OCI-LY3 (cell line): ENCODE results near the gene SLC4A5.

Experiments used
- H2AFZ ChIP-seq: fragments of 200-600, 300-600 bp; shearing (Covaris generic); 2 replicates; pipeline ENCODE4 v1.6.0; 2014; ENCODE audit warnings: antibody characterized with exemption, low read depth, low read length
- H3K27ac ChIP-seq: fragments of 200-600, 300-600 bp; sonication (generic); 2 replicates; pipeline ENCODE4 v1.5.1; 2014; ENCODE audit warnings: mild to moderate bottlenecking, low read length, moderate library complexity, mixed read lengths
- H3K27me3 ChIP-seq: fragments of 200-600, 300-600 bp; sonication (generic); 2 replicates; pipeline ENCODE4 v1.6.1; 2014; ENCODE audit warnings: low read depth, low read length, mixed read lengths
- H3K36me3 ChIP-seq: fragments of 200-600, 300-600 bp; sonication (generic); replicated peaks from 2 replicates; pipeline ENCODE3; 2014; ENCODE audit warnings: low read depth, low read length, mixed read lengths
- H3K4me1 ChIP-seq: fragments of 300-600, 200-600 bp; sonication (generic); 2 replicates; pipeline ENCODE4 v1.6.1; 2014; ENCODE audit warnings: low read length, mixed read lengths
- H3K4me2 ChIP-seq: fragments of 200-600, 300-600 bp; sonication (generic); 2 replicates; pipeline ENCODE4 v1.6.1; 2014; ENCODE audit warnings: low read length, mixed read lengths
- H3K4me3 ChIP-seq: fragments of 300-600, 200-600 bp; sonication (generic); 2 replicates; pipeline ENCODE4 v1.5.1; 2014; ENCODE audit warnings: antibody characterized with exemption, mild to moderate bottlenecking, low read length, moderate library complexity
- H3K79me2 ChIP-seq: fragments of 300-600, 200-600 bp; shearing (Covaris generic); 2 replicates; pipeline ENCODE4 v1.6.1; 2014; ENCODE audit warnings: mild to moderate bottlenecking, low read length, mixed read lengths
- H3K9ac ChIP-seq: fragments of 300-600, 200-600 bp; shearing (Covaris generic); 2 replicates; pipeline ENCODE4 v1.6.0; 2014; ENCODE audit warnings: mild to moderate bottlenecking, low read length, moderate library complexity
- H3K9me3 ChIP-seq: fragments of 200-600, 300-600 bp; shearing (Covaris generic); 2 replicates; pipeline ENCODE4 v1.6.1; 2014; ENCODE audit warnings: low read length, mixed read lengths; ENCODE audit not compliant: insufficient read depth
- H4K20me1 ChIP-seq: fragments of 200-600, 300-600 bp; sonication (generic); 2 replicates; pipeline ENCODE4 v1.6.1; 2016; ENCODE audit warnings: low read length, mixed read lengths; ENCODE audit not compliant: insufficient read depth
- CTCF ChIP-seq: fragments of 200-600, 300-600 bp; sonication (generic); IDR thresholded peaks from 2 replicates; pipeline ENCODE4 v1.5.1; 2014; ENCODE audit warnings: antibody characterized with exemption, low read length, low read depth
- EZH2phosphoT487 ChIP-seq: fragments of 200-600 bp; shearing (Covaris generic); IDR thresholded peaks from 2 replicates; pipeline ENCODE4 v1.6.1; 2018; ENCODE audit warnings: antibody characterized with exemption, mixed run types, low read depth

Gene SLC4A5

GRCh38 chr2:74343316-74343715 lies at the start of gene SLC4A5:
Gene SLC4A5, minus strand, starts transcription at chr2:74343416. Its CDS starts 28,393 bp downstream, at chr2:74315023.
- Histone ChIP-seq H3K4me1 (no peaks in the 10 kb centered on the region), H3K36me3 (no peaks in the 10 kb centered on the region), H3K4me2 (no peak within 1 kb of the TSS), H3K4me3 (no peak within 1 kb of the TSS), H2AFZ (no peak within 1 kb of the TSS), H3K79me2 (no peaks in the 10 kb centered on the region), H3K27me3 (0 out of 2 replicates have a peak, but pooled peaks cover 6% of the 10 kb centered on the region), H3K27ac (no peak within 1 kb of the TSS), H3K9me3 (no peaks in the 10 kb centered on the region), H3K9ac (no peak within 1 kb of the TSS), H4K20me1 (no peaks in the 10 kb centered on the region)
- TF ChIP-seq EZH2phosphoT487 (no peak), CTCF (no peak)

- Histone ChIP-seq H3K9ac (peak overlapping the region; percentile 81; the same call in 1 of the 2 replicates), H4K20me1 (peaks cover 3% of the 10 kb centered on the region; the same call in 1 of the 2 replicates), H3K4me1 (peaks cover 11% of the 10 kb centered on the region), H3K27me3 (no peaks in the 10 kb centered on the region), H3K9me3 (no peaks in the 10 kb centered on the region), H3K27ac (no peak overlapping the region), H2AFZ (peak overlapping the region; percentile 97), H3K79me2 (peaks cover 32% of the 10 kb centered on the region), H3K4me2 (peak overlapping the region; percentile 93), H3K4me3 (peak overlapping the region; percentile 89), H3K36me3 (no peaks in the 10 kb centered on the region)
- TF ChIP-seq CTCF = no peak
- TF ChIP-seq EZH2phosphoT487 = no peak
These were observed 49.2 kb upstream of the SLC4A5 start for GRCh38 chr2:74392449-74392743.

GRCh38 chr2:74391580-74392448 lies 48.6 kb upstream of the SLC4A5 start:
- Histone ChIP-seq H3K79me2 (peaks cover 35% of the 10 kb centered on the region), H3K27me3 (no peaks in the 10 kb centered on the region), H4K20me1 (peaks cover 3% of the 10 kb centered on the region; the same call in 1 of the 2 replicates), H3K9ac (peak overlapping the region; percentile 81), H3K36me3 (no peaks in the 10 kb centered on the region), H3K9me3 (no peaks in the 10 kb centered on the region), H3K4me2 (peak overlapping the region; percentile 93), H3K4me3 (peak overlapping the region; percentile 89), H2AFZ (peak overlapping the region; percentile 97), H3K4me1 (peaks cover 11% of the 10 kb centered on the region), H3K27ac (peak overlapping the region; percentile 76)
- TF ChIP-seq CTCF (peak; percentile 95), EZH2phosphoT487 (no peak)

- no peaks in the 10 kb centered on the region for H3K27me3 ChIP-seq
- peaks cover 3% of the 10 kb centered on the region; the same call in 1 of the 2 replicates for H4K20me1 ChIP-seq
- H3K36me3 ChIP-seq = no peaks in the 10 kb centered on the region
- peak overlapping the region; percentile 81 for H3K9ac ChIP-seq
- H3K4me1 ChIP-seq = peaks cover 11% of the 10 kb centered on the region
- H3K79me2 ChIP-seq = peaks cover 35% of the 10 kb centered on the region
- peak overlapping the region; percentile 97 for H2AFZ ChIP-seq
- peak overlapping the region; percentile 89 for H3K4me3 ChIP-seq
- no peaks in the 10 kb centered on the region for H3K9me3 ChIP-seq
- H3K27ac ChIP-seq = no peak overlapping the region
- peak overlapping the region; percentile 93 for H3K4me2 ChIP-seq
- TF ChIP-seq EZH2phosphoT487 (no peak), CTCF (no peak)
These were observed 48.0 kb upstream of the SLC4A5 start for GRCh38 chr2:74391209-74391579.
